ENCODE results near the gene KRT81. TPM values are rescaled to one million over a fixed set of nuclear protein-coding genes. Genes with fewer than 3 reads are reported as not detected.
"Not testable (repeated sequence)": the region's sequence is repeated elsewhere in the genome, so short reads cannot be mapped to it uniquely, and the experiment has no call there.

KRT81 gene
- total RNA-seq, 3 donors from 2014 or later, result not detected

DNA sequence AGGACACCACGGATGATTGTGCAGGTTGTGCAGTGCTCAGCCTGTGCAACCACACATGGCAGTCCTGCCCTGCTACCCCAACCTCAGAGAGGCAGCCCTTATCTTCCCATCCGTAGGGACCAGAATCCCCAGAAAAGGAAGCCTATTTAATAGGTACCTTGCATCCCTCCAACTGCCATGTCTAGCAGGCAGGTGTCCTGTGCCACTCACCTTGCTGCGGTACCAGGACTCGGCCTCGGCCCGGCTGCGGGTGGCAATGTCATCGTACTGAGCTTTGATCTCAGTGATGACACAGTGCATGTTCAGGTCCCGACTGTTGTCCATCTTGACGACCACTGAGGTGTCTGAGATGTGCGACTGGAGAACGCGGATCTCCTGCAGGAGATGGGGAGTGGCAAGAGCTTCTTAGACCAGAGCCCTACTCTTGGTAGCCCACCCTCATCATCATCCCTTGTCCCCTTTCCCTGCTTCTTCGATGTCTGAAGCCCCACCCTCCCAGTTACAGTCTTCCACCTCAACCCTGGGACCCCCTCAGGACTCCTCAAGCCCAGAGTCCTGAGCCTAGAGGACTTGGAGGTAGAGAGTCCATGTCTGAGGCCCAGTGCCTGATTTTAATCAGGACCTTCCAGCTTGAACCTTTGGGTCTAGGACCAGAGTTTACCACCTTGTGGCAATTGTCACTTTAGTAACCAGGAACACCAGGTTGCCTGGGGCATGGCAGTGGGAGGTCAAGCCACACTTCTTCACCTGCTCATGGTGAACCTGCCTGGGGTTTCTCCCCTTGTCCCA lies 37.7 kb downstream of the KRT81 start:
- Histone ChIP-seq H3K9me3 (no peaks in the 10 kb centered on the region), H3K4me1 (ENCODE audit: low read depth) (peaks cover 3% of the 10 kb centered on the region), H3K36me3 (ENCODE audit: low read depth) (no peaks in the 10 kb centered on the region), H3K4me3 (no peak overlapping the region)
- intact Hi-C loops (cut with DNase I, micrococcal nuclease), result no loop called here
- no peak for TF ChIP-seq CTCF (IDR thresholded peaks at IDR 0.05)
- DNase-seq, result no peak
- no peak for ATAC-seq

DNA sequence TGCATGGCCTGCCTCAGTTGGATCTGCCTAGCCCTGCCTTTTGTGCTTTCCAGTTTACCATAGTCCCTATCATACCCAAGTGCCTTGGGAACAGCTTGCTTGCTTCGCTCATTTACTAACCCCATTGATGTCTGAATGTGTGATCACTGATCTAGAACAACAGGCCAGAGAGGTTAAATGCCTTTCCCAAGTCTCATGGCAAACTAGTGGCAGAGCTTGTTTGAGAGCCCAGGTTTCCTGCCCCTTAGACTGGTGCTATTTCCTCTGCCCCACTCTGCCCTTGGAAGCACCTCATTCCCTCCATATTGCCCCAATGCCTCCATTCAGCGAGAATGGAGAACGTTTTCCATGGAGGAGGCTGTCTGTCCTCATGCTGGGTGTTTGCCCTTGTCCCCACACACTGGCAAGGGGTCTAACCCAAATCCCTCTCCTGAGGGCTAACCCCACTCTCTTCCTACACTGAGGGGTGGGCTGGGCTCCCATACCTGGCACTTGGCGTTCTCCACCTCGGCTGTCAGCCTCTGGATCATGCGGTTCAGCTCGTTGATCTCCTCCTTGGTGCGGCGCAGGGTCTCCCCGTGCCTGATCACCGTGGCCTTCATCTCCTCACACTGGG lies 38.5 kb downstream of the KRT81 start:
- no peak overlapping the region for H3K4me3 ChIP-seq
- no peaks in the 10 kb centered on the region for H3K4me1 ChIP-seq (ENCODE audit: low read depth)
- no peaks in the 10 kb centered on the region for H3K36me3 ChIP-seq (ENCODE audit: low read depth)
- ATAC-seq (no peak), DNase-seq (no peak)
- H3K9me3 ChIP-seq, result no peaks in the 10 kb centered on the region
- no peak for TF ChIP-seq CTCF (IDR thresholded peaks at IDR 0.05)
- intact Hi-C loops (cut with DNase I, micrococcal nuclease), result no loop called here

- DNase-seq; H3K4me1 ChIP-seq (ENCODE audit: low read depth); H3K9me3 ChIP-seq; H3K4me3 ChIP-seq; H3K36me3 ChIP-seq (ENCODE audit: low read depth); ATAC-seq; intact Hi-C loops (cut with DNase I, micrococcal nuclease): not testable (repeated sequence)
These were observed 39.1 kb downstream of the KRT81 start for GRCh38 chr12:52252175-52252615.

GRCh38 chr12:52251367-52252051 lies 39.8 kb downstream of the KRT81 start:
- no peak for DNase-seq
- H3K36me3 ChIP-seq (ENCODE audit: low read depth), result no peaks in the 10 kb centered on the region
- no peaks in the 10 kb centered on the region for H3K9me3 ChIP-seq
- ATAC-seq, result no peak
- TF ChIP-seq CTCF (IDR thresholded peaks at IDR 0.05), result no peak
- no peaks in the 10 kb centered on the region for H3K4me1 ChIP-seq (ENCODE audit: low read depth)
- H3K4me3 ChIP-seq, result no peak overlapping the region
- intact Hi-C loops (cut with DNase I, micrococcal nuclease), result no loop called here

DNA sequence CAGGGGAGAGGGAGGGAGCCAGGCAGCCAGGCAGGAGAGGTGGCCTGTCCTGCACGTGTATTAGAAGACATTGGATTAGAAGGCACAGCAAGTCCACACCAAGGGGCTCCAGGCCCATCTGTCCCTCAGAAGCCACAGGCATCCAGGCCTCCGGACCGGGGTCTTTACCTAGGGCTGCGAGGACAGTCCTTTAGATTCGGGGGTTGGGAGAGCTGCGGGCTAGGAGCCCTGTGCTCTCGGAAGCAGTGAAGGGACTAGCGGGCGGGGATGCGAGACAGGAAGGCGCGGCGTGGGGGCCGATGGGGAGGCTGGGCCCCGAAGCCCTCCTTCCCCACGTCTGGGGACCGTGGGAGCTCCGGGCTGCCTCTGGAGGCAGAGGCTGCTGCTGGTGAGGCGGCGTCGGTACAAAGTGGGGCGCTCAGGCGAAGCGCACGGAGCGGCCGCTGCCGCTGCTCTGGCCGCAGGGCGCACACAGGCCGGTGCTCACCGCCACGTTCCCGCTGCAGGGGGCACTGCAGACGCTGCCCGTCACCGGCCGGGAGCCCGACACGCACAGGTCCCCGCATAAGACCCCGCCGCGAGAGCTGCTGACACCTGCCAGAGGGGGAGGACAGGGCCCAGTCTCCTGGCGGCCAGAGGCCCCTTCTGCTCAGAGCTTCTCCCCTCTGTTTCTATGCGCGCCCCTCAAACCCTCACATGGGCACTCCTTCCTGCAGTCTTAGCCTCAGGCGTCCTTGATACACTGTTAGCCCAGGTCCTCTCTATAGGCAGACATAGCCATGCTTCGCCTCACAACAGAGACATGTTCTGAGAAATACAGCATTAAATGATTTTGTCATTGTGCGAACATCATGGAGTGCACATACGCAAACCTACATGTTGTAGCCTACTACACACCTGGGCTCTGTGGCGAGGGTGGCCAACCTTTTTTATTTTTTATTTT lies 41.0 kb downstream of the KRT81 start:
- no peak for ATAC-seq
- intact Hi-C loops (cut with DNase I, micrococcal nuclease), result no loop called here
- H3K4me1 ChIP-seq (ENCODE audit: low read depth), result no peaks in the 10 kb centered on the region

More for the DNA sequence above, 41.0 kb downstream of the KRT81 start:
- TF ChIP-seq CTCF (IDR thresholded peaks at IDR 0.05), result no peak
- Histone ChIP-seq H3K36me3 (ENCODE audit: low read depth) (no peaks in the 10 kb centered on the region), H3K9me3 (no peaks in the 10 kb centered on the region), H3K4me3 (no peak overlapping the region)
- no peak for DNase-seq

Data from mucosa of descending colon (tissue), 3 donors.